Kidney (tissue), 14 donors: ENCODE measurements around the gene C19orf81. TPM values are rescaled to one million over a fixed set of nuclear protein-coding genes. Genes with fewer than 3 reads are reported as not detected.

Experiments
- DNase-seq, 5 donors: peaks; one replicate each; pipeline ENCODE4 v3.0.0-alpha.2; 2013 to 2020
- FAIRE-seq: peaks from 2 replicates; lab custom pipeline; 2012; peaks lifted over from hg19 to GRCh38; lab: Jason Lieb, UNC
- H3K27ac ChIP-seq, 2 donors: one replicate each; pipeline ENCODE4 v1.7.0; 2013; ENCODE audit warnings: low read depth in 2 of 2, low read length in 2 of 2, inconsistent platforms in 1 of 2
- H3K27me3 ChIP-seq: one replicate; pipeline ENCODE4 v1.7.1; 2013; ENCODE audit warnings: low read length, inconsistent platforms; ENCODE audit not compliant: control insufficient read depth, insufficient read depth
- H3K36me3 ChIP-seq, 3 donors: one replicate each; pipeline versions ENCODE4 v1.7.0 to v1.7.1; 2013; ENCODE audit warnings: low read length in 3 of 3, control low read depth in 1 of 3, inconsistent platforms in 1 of 3; ENCODE audit not compliant: insufficient read depth in 3 of 3, control insufficient read depth in 2 of 3
- H3K4me1 ChIP-seq, 3 donors: one replicate each; pipeline versions ENCODE4 v1.7.0 to v1.7.1; 2013; ENCODE audit warnings: low read length in 3 of 3, inconsistent platforms in 1 of 3, low read depth in 1 of 3; ENCODE audit not compliant: control insufficient read depth in 2 of 3, insufficient read depth in 2 of 3
- H3K4me3 ChIP-seq, 3 donors: one replicate each; pipeline versions ENCODE4 v1.7.0 to v1.8.1; 2013; ENCODE audit warnings: low read length in 3 of 3, control low read depth in 1 of 3, inconsistent platforms in 1 of 3
- H3K9ac ChIP-seq, 3 donors: one replicate each; pipeline versions ENCODE4 v1.7.0 to v1.7.1; 2013; ENCODE audit warnings: low read length in 3 of 3, control low read depth in 1 of 3, inconsistent platforms in 1 of 3
- H3K9me3 ChIP-seq, 3 donors: one replicate each; pipeline versions ENCODE4 v1.7.0 to v1.7.1; 2013; ENCODE audit warnings: low read length in 3 of 3, control low read depth in 1 of 3, inconsistent platforms in 1 of 3; ENCODE audit not compliant: control insufficient read depth in 2 of 3, insufficient read depth in 1 of 3
- CTCF ChIP-seq: IDR thresholded peaks from 3 replicates; pipeline ENCODE4 v1.5.1; 2012; ENCODE audit warnings: mild to moderate bottlenecking, moderate library complexity, borderline replicate concordance; ENCODE audit not compliant: insufficient read depth; ENCODE audit errors: extremely low read depth
- intact Hi-C: fragments of 100-400 bp; cut with DNase I; formaldehyde crosslinking; loops from one replicate; pipeline ENCODE4 v1.11.1; 2022
- polyA plus RNA-seq: library from polyadenylated mRNA; stranded (reverse); fragments of 350-450 nt; fragmentation: Illumina TruSeq; extraction: RNeasy Lipid Tissue Mini Kit (QIAGEN cat#74804); gene quantifications from one replicate; pipeline ENCODE4 v1.2.3, GENCODE V29; 2014; ENCODE audit warnings: low read depth, low replicate concordance; ENCODE audit not compliant: insufficient read depth
- total RNA-seq: library from RNA; stranded (reverse); fragmentation: NEBNext Ultra II Directional; extraction: Animal tissue kit (Norgen Biotek cat#: 25700); gene quantifications from one replicate; pipeline ENCODE4 v1.2.1, GENCODE V29; 2021
- donor health status: control.
- donor health status: control.
- donor health status: control.
- donor health status: control.
- donor health status: control.
- donor health status: DM: yes; HTN: yes; CAD: no.
- donor health status: Normal renal cell carcinoma (clear cell type).

Gene C19orf81
- total and polyA plus RNA-seq, 2 donors from 2014 or later, result 1.6 to 3.0 TPM

- no peak overlapping the region for H3K27ac ChIP-seq
- H3K4me3 ChIP-seq, result no peak overlapping the region
- FAIRE-seq (no peak), DNase-seq (no peak)
- no peak overlapping the region for H3K9ac ChIP-seq
- no peaks in the 10 kb centered on the region for H3K9me3 ChIP-seq
- no peaks in the 10 kb centered on the region for H3K36me3 ChIP-seq
- no peak for TF ChIP-seq CTCF
- no peaks in the 10 kb centered on the region for H3K27me3 ChIP-seq
- intact Hi-C loops, result no loop called here
- no peaks in the 10 kb centered on the region for H3K4me1 ChIP-seq
Measured at GRCh38 chr19:50651174-50651573, 1.9 kb downstream of the C19orf81 start.

- no peaks in the 10 kb centered on the region for H3K27me3 ChIP-seq
- no peak for TF ChIP-seq CTCF
- H3K4me3 ChIP-seq, result no peak overlapping the region
- H3K9ac ChIP-seq, result no peak overlapping the region
- H3K27ac ChIP-seq, result no peak overlapping the region
- H3K9me3 ChIP-seq, result no peaks in the 10 kb centered on the region
- intact Hi-C loops, result no loop called here
- H3K36me3 ChIP-seq, result no peaks in the 10 kb centered on the region
- FAIRE-seq (no peak), DNase-seq (no peak)
- H3K4me1 ChIP-seq, result no peaks in the 10 kb centered on the region
Measured at GRCh38 chr19:50652722-50653121, 3.5 kb downstream of the C19orf81 start.

GRCh38 chr19:50654882-50655281 lies 5.6 kb downstream of the C19orf81 start:
- FAIRE-seq (no peak), DNase-seq (no peak)
- intact Hi-C loops, result no loop called here
- Histone ChIP-seq H3K27me3 (no peaks in the 10 kb centered on the region), H3K9me3 (no peaks in the 10 kb centered on the region), H3K27ac (no peak overlapping the region), H3K36me3 (no peaks in the 10 kb centered on the region), H3K9ac (no peak overlapping the region), H3K4me1 (peaks cover 0 to 2% (median 0%) of the 10 kb centered on the region in 3 donors), H3K4me3 (no peak overlapping the region)
- TF ChIP-seq CTCF, result no peak

GRCh38 chr19:50657222-50657669 lies 8.0 kb downstream of the C19orf81 start:
- Histone ChIP-seq H3K4me1 (peaks cover 0 to 2% (median 0%) of the 10 kb centered on the region in 3 donors), H3K9ac (no peak overlapping the region), H3K9me3 (no peaks in the 10 kb centered on the region), H3K36me3 (no peaks in the 10 kb centered on the region), H3K4me3 (no peak overlapping the region), H3K27ac (no peak overlapping the region), H3K27me3 (no peaks in the 10 kb centered on the region)
- FAIRE-seq, result no peak
- intact Hi-C loops, result no loop called here
- DNase-seq, result no peak
- no peak for TF ChIP-seq CTCF
